NCI-H510A treated with DMSO at 0.1 percent for 48 hours (cell line): Measurements from ENCODE around the gene SLTM.
"Not testable (repeated sequence)": the region's sequence is repeated elsewhere in the genome, so short reads cannot be mapped to it uniquely, and the experiment has no call there.

Experiments
- DNase-seq: peaks from one replicate; lab custom pipeline; 2025; lab: John Stamatoyannopoulos, UW

Gene SLTM

GRCh38 chr15:58926823-58927222 is 6.7 kb downstream of the SLTM start:
- no peak for DNase-seq

DNA sequence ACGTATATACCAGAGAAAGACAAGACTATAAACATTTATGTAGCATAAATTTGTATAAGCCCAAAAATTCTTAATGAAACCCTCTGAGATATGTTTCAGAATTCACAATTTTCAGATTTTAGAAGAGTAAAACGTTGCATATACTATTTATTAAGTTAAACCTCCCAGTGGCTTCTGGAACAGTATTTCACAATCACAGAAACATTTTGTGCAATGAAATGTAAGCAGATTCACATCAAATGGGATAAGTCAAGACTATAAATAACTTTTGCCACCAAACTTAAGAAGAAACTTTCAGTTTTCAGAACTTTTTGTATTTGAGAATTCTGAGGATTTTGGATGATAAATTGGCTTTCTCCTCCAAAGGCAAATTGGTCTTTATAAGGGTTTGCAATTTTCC is 9.2 kb downstream of the SLTM start:
- no peak for DNase-seq

DNA sequence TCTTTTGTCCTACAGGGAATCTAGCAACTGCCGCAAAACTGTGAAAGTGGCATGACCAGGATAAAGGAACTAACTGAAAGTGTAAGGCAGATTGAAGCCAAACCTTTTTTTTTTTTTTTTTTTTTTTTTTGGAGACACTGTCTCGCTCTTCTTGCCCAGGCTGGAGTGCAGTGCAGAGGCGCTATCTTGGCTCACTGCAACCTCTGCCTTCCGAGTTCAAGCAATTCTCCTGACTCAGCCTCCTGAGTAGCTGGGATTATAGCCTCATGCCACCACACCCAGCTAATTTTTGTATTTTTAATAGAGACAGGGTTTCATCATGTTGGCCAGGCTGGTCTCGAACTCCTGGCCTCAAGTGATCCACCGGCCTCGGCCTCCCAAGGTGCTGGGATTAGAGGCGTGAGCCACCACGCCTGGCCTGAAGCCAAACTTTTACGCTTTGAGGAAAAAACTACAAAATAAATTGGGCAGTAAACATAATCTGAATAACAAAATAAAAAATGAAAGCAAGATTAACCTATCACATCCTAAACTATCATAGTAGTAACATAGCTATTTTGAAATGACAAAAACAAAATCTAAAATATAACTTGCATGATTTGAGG is 9.7 kb downstream of the SLTM start:
- no peak for DNase-seq

DNA sequence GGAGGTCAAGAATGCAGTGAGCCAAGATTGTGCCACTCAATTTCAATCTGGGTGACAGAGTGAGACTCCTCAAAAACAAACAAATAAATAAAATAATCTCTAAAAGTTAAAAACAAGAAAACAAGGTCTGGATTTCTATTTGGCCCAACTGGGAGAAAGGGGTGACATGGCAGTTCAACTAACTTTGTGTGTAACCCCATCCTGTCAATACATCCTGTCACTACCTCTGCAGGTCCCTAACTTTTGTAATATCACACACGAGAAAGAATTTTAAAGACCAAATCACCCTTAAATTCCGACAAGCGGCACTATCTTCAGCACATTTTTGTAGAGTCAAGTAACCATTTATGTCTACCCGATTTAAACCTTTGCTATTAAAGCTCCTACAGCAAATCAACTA is 10.2 kb downstream of the SLTM start:
- DNase-seq, result no peak

GRCh38 chr15:58921267-58921790 is 12.2 kb downstream of the SLTM start:
- no peak for DNase-seq

GRCh38 chr15:58920447-58920846 is 13.0 kb downstream of the SLTM start:
- not testable (repeated sequence) for DNase-seq

DNA sequence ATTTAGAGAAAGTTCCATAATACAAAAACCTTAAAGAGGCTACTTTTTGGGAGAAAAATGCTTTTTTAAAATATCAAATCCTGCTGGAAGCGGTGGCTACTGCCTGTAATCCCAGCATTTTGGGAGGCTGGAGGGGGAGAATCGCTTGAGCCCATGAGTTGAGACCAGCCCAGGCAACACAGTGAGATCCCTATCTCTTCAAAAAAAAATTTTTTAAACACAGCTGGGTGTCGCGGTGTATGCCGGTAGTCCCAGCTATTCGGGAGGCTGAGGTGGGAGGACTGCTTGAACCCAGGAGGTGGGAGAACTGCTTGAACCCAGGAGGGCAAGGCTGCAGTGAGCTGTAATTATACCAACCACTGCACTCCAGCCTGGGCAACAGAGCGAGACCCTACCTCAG is 14.2 kb downstream of the SLTM start:
- DNase-seq, result no peak

DNA sequence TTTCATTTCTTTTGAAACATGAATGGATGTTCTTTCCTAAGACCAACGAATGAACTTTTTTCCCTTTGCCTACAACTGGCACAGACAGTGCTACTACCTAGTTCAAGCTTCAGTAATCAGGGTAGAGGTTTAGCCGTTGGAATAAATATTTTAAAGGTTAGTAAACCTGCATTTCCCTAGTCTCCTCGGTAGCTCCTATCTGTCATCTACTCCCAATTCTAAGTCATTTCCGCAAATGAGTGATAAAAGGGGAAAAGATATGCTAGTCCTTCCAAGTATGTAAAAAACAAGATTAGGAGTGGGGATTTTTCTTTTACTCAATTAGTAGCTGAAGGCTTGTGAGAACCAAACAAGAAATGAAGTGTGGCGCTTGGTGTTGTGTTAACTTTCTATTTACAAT is 15.2 kb downstream of the SLTM start:
- DNase-seq, result no peak

DNA sequence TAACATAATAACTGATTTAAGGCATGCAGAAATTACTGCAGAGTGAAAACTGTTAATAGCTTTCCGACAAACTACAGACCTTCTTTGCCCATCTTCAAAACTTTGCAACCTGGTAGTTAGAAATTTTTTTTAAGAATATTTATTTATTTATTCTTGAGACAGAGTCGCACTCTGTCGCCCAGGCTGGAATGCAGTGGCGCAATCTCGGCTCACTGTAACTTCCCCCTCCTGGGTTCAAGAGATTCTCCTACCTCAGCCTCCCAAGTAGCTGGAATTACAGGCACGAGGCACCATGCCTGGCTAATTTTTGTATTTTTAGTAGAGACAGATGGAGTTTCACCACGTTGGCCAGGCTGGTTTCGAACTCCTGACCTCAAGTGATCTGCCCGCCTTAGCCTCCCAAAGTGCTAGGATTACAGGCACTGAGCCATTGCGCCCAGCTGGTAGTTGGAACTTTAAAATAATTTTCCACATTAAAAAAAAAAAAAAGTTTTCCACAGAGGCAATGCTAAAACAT is 15.8 kb downstream of the SLTM start:
- not testable (repeated sequence) for DNase-seq

- no peak for DNase-seq
Measured at GRCh38 chr15:58916962-58917361, 16.5 kb downstream of the SLTM start.

GRCh38 chr15:58910456-58910855 is 23.0 kb downstream of the SLTM start:
- DNase-seq, result no peak

- DNase-seq, result no peak
Measured at GRCh38 chr15:58909616-58910015, 23.9 kb downstream of the SLTM start.

DNA sequence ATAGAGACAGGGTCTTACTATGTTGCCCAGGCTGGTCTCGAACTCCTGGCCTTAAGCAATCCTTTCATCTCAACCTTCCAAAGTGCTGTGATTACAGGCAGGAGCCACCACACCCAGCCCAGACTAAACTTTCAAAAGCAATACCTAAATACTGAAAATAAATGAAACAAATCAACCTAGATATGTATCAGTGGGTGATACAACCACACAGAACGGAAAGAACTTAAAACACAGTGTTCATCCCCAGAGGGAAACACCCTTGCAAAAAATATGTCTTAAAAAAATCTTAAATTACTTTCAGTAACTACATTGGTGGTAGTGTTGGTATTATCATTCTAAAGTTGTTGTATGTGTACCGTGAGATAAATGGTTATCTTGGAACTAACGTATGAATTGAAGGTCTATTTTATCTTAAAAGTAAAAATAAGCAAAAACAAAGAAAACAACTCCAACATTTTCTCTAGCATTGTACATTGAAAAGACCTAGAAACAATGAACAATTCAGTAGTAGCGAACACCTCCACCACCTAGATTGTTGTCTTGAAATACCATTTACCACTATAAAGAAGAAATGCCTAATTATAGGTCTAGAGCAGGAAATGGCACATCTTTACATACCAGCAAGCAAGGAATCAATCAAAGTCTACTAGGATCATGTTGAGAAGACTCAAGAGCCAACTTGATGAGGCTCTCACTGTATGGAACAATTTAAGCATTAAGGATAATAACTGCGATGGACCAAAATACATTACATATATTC is 24.7 kb downstream of the SLTM start:
- DNase-seq, result no peak

DNA sequence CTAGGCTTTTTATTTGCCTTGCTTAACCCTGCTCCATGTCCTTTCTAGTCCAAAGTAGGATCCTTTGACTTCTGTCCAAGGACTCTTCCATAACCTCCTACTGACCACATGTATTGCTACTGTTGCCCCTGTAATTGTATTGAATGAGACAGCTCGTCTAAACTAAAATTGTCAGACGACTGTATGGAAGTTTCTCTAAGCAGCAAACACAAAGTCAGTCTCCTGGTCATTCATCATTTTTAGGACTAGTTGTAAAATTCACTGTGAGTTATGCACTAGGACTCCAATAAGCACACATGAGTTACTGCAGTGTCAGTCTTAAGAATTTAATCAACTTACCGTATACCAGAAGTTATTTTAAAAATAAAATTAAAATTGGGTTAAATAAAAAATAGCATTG is 32.8 kb downstream of the SLTM start:
- no peak for DNase-seq

GRCh38 chr15:58898150-58898680 is 35.3 kb downstream of the SLTM start:
- DNase-seq, result no peak

GRCh38 chr15:58889363-58889762 is 44.1 kb downstream of the SLTM start:
- DNase-seq, result no peak

GRCh38 chr15:58886921-58887320 is 46.6 kb downstream of the SLTM start:
- DNase-seq, result no peak

DNA sequence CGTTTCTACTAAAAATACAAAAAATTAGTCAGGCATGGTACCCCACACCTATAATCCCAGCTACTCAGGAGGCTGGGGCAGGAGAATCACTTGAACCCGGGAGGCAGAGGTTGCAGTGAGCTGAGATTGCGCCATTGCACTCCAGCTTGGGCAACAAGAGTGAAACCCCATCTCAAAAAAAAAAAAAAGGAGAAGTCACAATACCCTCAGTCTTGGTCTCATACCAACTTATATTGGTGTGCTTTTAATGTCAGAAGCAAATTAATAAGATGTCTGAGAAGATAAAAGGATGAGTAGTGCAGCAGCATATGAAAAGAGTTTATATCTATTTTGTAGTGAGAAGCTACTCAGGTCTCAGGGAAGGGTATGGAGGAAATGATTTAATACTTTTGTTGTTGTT is 49.6 kb downstream of the SLTM start:
- DNase-seq, result not testable (repeated sequence)

GRCh38 chr15:58882243-58882642 is 51.2 kb downstream of the SLTM start:
- DNase-seq, result no peak

- DNase-seq, result no peak
Measured at GRCh38 chr15:58880320-58880719, 53.2 kb downstream of the SLTM start.

DNA sequence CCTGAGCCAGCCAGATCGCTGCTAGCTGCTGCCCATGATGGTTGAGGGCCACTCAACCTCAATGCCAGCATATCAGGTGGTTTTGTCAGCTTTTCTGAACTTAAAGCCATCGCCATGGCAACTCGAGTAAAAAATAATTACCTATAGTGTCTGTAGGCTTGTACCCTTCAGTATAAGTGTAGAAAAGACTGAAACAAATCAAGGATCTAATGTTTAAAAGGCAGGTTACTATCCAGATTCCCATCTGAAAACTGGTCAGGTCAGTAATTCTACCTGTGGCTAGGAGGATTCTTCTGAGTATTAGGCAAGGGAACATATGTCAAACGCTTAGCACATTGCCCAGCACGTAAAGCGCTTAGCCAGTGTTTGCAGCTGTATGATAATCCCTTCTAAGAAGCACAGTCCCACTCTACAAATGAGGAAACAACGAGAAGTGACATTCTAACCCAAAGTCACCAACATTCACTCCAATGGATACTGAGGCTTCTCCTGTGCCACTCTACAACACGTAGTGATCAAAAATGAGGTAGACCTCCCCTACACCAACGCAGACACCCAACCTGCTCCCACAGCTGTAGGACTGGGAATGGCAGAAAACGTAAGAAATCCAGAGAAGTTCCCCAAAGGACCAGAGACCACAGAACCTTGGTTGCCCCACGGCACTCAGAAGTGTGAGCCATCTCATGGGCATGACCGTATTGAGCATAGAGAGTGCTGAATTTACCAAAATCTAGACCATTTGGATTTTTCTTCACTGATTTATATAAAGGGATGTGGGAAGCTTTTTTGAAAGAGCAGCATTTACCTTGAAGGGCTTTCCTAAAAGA is 55.3 kb downstream of the SLTM start:
- DNase-seq, result no peak
